Endothelial cell of umbilical vein (primary cell): ENCODE results near the gene SLC25A44. TPM values are rescaled to one million over a fixed set of nuclear protein-coding genes. Genes with fewer than 3 reads are reported as not detected.
A peak's percentile ranks its signal among the peaks of the same experiment; 100 is the strongest.

Source experiments
- BruUV-seq: library from RNA; stranded (reverse); fragments of 400-500 nt; replicated peaks from 2 replicates; lab custom pipeline; 2021; lab: Mats Ljungman, UMichigan
- CTCF ChIA-PET: fragments of 300-600, 350-600 bp; sonication (Branson Sonifier 250); formaldehyde crosslinking; loops from one replicate; lab custom pipeline; 2021; ENCODE audit warnings: antibody characterized with exemption, inconsistent platforms; lab: Charles Lee
- POLR2A ChIA-PET: fragments of 300-600, 350-600 bp; sonication (Branson Sonifier 250); formaldehyde crosslinking; loops from one replicate; lab custom pipeline; 2021; ENCODE audit warnings: antibody characterized with exemption, inconsistent platforms; lab: Charles Lee
- DNase-seq: peaks from one replicate; pipeline ENCODE4 v3.0.0-alpha.2; 2011; ENCODE audit warnings: low read depth, low spot score
- FAIRE-seq: peaks from 2 replicates; lab custom pipeline; 2011; peaks lifted over from hg19 to GRCh38; lab: Jason Lieb, UNC
- H2AFZ ChIP-seq: 2 replicates; pipeline ENCODE4 v1.6.0; 2012; ENCODE audit warnings: low read depth, low read length, control low read depth, inconsistent platforms
- H3K27ac ChIP-seq: 2 replicates; pipeline ENCODE4 v1.5.1; 2011; ENCODE audit warnings: low read depth, mild to moderate bottlenecking, control low read depth, low read length, moderate library complexity; ENCODE audit not compliant: insufficient read depth
- H3K27me3 ChIP-seq, 2 experiments: 2 replicates each; pipeline versions ENCODE4 v1.6.0 to v1.6.1; 2011; ENCODE audit warnings: low read length in 2 of 2, mixed read lengths in 1 of 2; ENCODE audit not compliant: control insufficient read depth in 2 of 2, insufficient read depth in 2 of 2
- H3K36me3 ChIP-seq, 2 experiments: 2 replicates in 1 of 2; 3 replicates in 1 of 2; pipeline ENCODE4 v1.5.1; 2011; ENCODE audit warnings: low read length in 2 of 2, mild to moderate bottlenecking in 1 of 2, moderate library complexity in 1 of 2; ENCODE audit not compliant: control insufficient read depth in 2 of 2, insufficient read depth in 2 of 2; ENCODE audit errors: extremely low read depth in 1 of 2
- H3K4me1 ChIP-seq: 3 replicates; pipeline ENCODE4 v1.5.1; 2011; ENCODE audit warnings: mild to moderate bottlenecking, low read length; ENCODE audit not compliant: control insufficient read depth, insufficient read depth; ENCODE audit errors: extremely low read depth
- H3K4me2 ChIP-seq: 2 replicates; pipeline ENCODE4 v1.6.1; 2011; ENCODE audit warnings: low read length, control low read depth, mixed read lengths; ENCODE audit not compliant: insufficient read depth
- H3K4me3 ChIP-seq, 3 experiments: fragments of 200-600 bp in 1 of 3; sonication (generic), shearing (Covaris generic) in 1 of 3; replicated peaks in 1 of 3; 2 replicates each; pipeline ENCODE4 v1.5.1; 2011 to 2016; ENCODE audit warnings: control low read depth in 3 of 3, low read length in 3 of 3, mild to moderate bottlenecking in 2 of 3, inconsistent platforms in 1 of 3, low read depth in 1 of 3, moderate library complexity in 1 of 3; ENCODE audit not compliant: insufficient read depth in 1 of 3
- H3K79me2 ChIP-seq: 2 replicates; pipeline ENCODE4 v1.6.0; 2012; ENCODE audit warnings: low read length, inconsistent platforms; ENCODE audit not compliant: control insufficient read depth, insufficient read depth
- H3K9ac ChIP-seq: replicated peaks from 2 replicates; pipeline ENCODE3; 2011; ENCODE audit warnings: low read length, control low read depth; ENCODE audit not compliant: insufficient read depth; ENCODE audit errors: extremely low read depth
- H3K9me1 ChIP-seq: replicated peaks from 3 replicates; pipeline ENCODE4 v1.6.0; 2011; ENCODE audit warnings: mild to moderate bottlenecking, low read length; ENCODE audit not compliant: control insufficient read depth, insufficient read depth; ENCODE audit errors: extremely low read depth
- H3K9me3 ChIP-seq: replicated peaks from 2 replicates; pipeline ENCODE4 v1.5.1; 2012; ENCODE audit warnings: low read length, inconsistent platforms; ENCODE audit not compliant: control insufficient read depth, insufficient read depth
- H4K20me1 ChIP-seq: replicated peaks from 2 replicates; pipeline ENCODE3; 2011; ENCODE audit warnings: mild to moderate bottlenecking, low read length; ENCODE audit not compliant: control insufficient read depth, insufficient read depth; ENCODE audit errors: extremely low read depth
- EZH2 ChIP-seq: IDR thresholded peaks from 2 replicates; pipeline ENCODE4 v1.6.1; 2012; ENCODE audit warnings: borderline replicate concordance, low read depth, mild to moderate bottlenecking, moderate library complexity, low read length, inconsistent platforms; ENCODE audit not compliant: severe bottlenecking
- FOS ChIP-seq: IDR thresholded peaks from 2 replicates; pipeline ENCODE4 v1.6.1; 2011; ENCODE audit warnings: mild to moderate bottlenecking, low read length, moderate library complexity, borderline replicate concordance; ENCODE audit not compliant: insufficient read depth
- GATA2 ChIP-seq: IDR thresholded peaks from 2 replicates; pipeline ENCODE4 v1.7.0; 2011; ENCODE audit warnings: low read depth, mild to moderate bottlenecking, moderate library complexity, mixed read lengths, low read length; ENCODE audit not compliant: insufficient read length, insufficient read depth
- JUN ChIP-seq: IDR thresholded peaks from 2 replicates; pipeline ENCODE4 v1.6.1; 2011; ENCODE audit warnings: borderline replicate concordance, low read depth; ENCODE audit not compliant: insufficient read length, insufficient read depth
- MAX ChIP-seq: IDR thresholded peaks from 2 replicates; pipeline ENCODE4 v1.6.1; 2011; ENCODE audit not compliant: insufficient read depth, insufficient read length
- MYC ChIP-seq: IDR thresholded peaks from one replicate; pipeline ENCODE4 v1.6.1; 2011; ENCODE audit warnings: mild to moderate bottlenecking, low read depth, low read length
- POLR2A ChIP-seq: IDR thresholded peaks from 2 replicates; pipeline ENCODE4 v1.6.1; 2012; ENCODE audit warnings: low read depth, mild to moderate bottlenecking, control low read depth, low read length
- POLR2AphosphoS5 ChIP-seq: IDR thresholded peaks from 2 replicates; pipeline ENCODE4 v1.6.1; 2012; ENCODE audit warnings: low read depth, mild to moderate bottlenecking, control low read depth, low read length, moderate library complexity; ENCODE audit not compliant: insufficient read depth
- dilution Hi-C: fragments of 300-500 bp; cut with MboI; formaldehyde crosslinking; loops from one replicate; pipeline ENCODE4 v1.15.0; 2019; ENCODE audit warnings: low sequenced_read_pairs; ENCODE audit not compliant: extremely low pct_ligation_motif_present
- intact Hi-C: fragments of 100-400 bp; cut with micrococcal nuclease; formaldehyde crosslinking; loops from one replicate; pipeline ENCODE4 v1.10.0; 2022
- polyA plus RNA-seq, 4 experiments: library from polyadenylated mRNA; depleted of rRNA in 3 of 4; stranded (reverse) in 3 of 4; unstranded in 1 of 4; fragments of >200 nt; gene quantifications; 2 replicates each; pipeline versions ENCODE4 v1.2.1 to v1.2.3, GENCODE V29; 2011 to 2012; ENCODE audit warnings: missing spikeins in 1 of 4
- total RNA-seq: library from RNA; stranded (reverse); gene quantifications from 2 replicates; pipeline ENCODE4 v1.2.3, GENCODE V29; 2021
- TF ChIP-seq, protein P1 (sequence below), 2 donors: IDR thresholded peaks; 1 replicate in 1 of 2; 2 replicates in 1 of 2; pipeline ENCODE4 v1.5.1; 2011; ENCODE audit warnings: low read length in 2 of 2, mild to moderate bottlenecking in 2 of 2, moderate library complexity in 2 of 2, control low read depth in 1 of 2, inconsistent platforms in 1 of 2, low read depth in 1 of 2; ENCODE audit not compliant: insufficient read depth in 1 of 2; ENCODE audit errors: extremely low read depth in 1 of 2

The SLC25A44 gene
- total and polyA plus RNA-seq, 2 donors (not counting 3 experiments of a cell fraction or from before 2014, with no cell fraction given), result 24.0 to 30.6 TPM

- BruUV-seq, result no TSS peak
- Histone ChIP-seq H3K36me3 (peaks cover 3 to 13% of the 10 kb centered on the region in 2 experiments), H3K79me2 (peaks cover 15% of the 10 kb centered on the region), H3K9me1 (no peaks in the 10 kb centered on the region), H4K20me1 (no peaks in the 10 kb centered on the region), H3K4me3 (no peak overlapping the region), H3K9me3 (no peaks in the 10 kb centered on the region), H3K4me2 (peak overlapping the region; percentile 21), H3K9ac (no peak overlapping the region), H3K27me3 (no peaks in the 10 kb centered on the region), H3K4me1 (peaks cover 6% of the 10 kb centered on the region), H3K27ac (peak overlapping the region; percentile 6), H2AFZ (no peak overlapping the region)
- TF ChIP-seq GATA2 (no peak), MYC (no peak), EZH2 (no peak), MAX (no peak), POLR2AphosphoS5 (no peak), FOS (no peak), JUN (no peak), POLR2A (no peak)
- TF ChIP-seq, protein P1, sequence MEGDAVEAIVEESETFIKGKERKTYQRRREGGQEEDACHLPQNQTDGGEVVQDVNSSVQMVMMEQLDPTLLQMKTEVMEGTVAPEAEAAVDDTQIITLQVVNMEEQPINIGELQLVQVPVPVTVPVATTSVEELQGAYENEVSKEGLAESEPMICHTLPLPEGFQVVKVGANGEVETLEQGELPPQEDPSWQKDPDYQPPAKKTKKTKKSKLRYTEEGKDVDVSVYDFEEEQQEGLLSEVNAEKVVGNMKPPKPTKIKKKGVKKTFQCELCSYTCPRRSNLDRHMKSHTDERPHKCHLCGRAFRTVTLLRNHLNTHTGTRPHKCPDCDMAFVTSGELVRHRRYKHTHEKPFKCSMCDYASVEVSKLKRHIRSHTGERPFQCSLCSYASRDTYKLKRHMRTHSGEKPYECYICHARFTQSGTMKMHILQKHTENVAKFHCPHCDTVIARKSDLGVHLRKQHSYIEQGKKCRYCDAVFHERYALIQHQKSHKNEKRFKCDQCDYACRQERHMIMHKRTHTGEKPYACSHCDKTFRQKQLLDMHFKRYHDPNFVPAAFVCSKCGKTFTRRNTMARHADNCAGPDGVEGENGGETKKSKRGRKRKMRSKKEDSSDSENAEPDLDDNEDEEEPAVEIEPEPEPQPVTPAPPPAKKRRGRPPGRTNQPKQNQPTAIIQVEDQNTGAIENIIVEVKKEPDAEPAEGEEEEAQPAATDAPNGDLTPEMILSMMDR (IDR thresholded peaks at IDR 0.05; ENCODE audit: extremely low read depth in 1 of 2, insufficient read depth in 1 of 2, low read depth in 1 of 2, low read length in 2 of 2), result no peak
- intact Hi-C loops (no loop called here), dilution Hi-C loops (no loop called here)
- FAIRE-seq (no peak), DNase-seq (peak; percentile 32)
- POLR2A ChIA-PET, result no interaction called here
- CTCF ChIA-PET, result interaction anchor here (0.6 to 1.1 kb wide), 5 partner anchors 9 to 58 kb away, joined by 3 to 6 read pairs (median 3); partner anchors contain the start of gene PMF1
These were observed 9.4 kb downstream of the SLC25A44 start for GRCh38 chr1:156203331-156203730.
